NCI-H345 treated with DMSO at 0.1 percent for 48 hours (cell line): ENCODE data around the gene WNT11.
"Not testable (repeated sequence)": the region's sequence is repeated elsewhere in the genome, so short reads cannot be mapped to it uniquely, and the experiment has no call there.

Source experiments
- DNase-seq: peaks from one replicate; lab custom pipeline; 2025; ENCODE audit not compliant: unreplicated experiment; lab: John Stamatoyannopoulos, UW

Gene WNT11

DNA sequence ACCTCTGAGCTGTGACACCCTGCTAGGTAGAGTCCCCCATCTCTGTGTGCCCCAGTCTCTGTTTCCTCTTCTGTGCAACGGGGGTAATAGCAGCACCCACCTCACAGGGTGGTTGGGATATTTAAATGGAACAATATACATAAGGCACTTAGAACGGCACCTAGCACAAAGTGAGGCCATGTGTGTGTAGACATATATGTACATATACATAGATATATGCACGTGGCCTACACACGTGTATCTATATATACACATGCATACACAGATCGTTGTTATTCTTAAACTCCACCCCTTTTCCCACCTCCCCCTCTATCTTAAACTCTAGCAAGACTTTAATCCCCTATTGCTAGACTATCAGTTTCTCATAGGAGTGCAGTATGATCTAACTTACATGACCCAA is 2.4 kb downstream of the WNT11 start:
- no peak for DNase-seq

DNA sequence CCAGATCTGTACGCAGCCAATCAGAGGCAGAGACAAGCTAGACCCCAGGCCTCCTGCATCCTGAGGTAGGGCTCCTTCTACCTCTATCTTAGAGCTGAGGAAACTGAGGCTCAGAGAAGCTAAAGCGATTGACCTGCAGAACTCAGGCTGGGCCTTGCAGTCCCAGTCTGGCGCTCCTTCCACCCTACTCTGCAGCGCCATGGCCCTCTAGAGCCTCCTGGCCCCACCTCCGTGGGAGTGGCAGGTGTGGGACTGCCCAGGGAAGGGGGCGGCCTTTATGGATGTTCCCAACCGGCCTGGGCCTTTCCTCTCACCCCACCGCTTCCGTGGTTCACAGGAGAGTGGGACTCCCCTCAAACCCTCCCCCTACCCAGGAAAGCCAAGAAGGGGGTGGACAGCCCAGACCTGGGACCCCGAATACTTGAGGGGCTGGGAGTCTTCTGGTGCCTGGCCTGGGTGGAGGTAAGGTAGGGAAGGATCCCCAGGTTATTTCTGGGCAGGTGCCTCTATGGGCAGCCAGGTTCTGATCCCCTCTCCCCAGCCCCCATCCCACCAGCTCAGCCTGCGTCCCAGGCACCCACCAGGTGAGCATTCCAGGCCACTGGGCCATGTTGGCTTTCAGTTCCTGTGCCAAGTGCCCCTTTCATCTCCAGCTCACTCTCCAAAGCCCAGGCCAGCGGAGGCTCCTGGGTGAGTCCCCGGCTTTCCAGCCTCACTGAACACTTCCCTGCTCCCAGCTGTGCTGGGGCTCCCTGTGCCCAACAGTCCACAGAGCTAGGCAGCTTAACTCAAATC is 3.0 kb downstream of the WNT11 start:
- DNase-seq = no peak

DNA sequence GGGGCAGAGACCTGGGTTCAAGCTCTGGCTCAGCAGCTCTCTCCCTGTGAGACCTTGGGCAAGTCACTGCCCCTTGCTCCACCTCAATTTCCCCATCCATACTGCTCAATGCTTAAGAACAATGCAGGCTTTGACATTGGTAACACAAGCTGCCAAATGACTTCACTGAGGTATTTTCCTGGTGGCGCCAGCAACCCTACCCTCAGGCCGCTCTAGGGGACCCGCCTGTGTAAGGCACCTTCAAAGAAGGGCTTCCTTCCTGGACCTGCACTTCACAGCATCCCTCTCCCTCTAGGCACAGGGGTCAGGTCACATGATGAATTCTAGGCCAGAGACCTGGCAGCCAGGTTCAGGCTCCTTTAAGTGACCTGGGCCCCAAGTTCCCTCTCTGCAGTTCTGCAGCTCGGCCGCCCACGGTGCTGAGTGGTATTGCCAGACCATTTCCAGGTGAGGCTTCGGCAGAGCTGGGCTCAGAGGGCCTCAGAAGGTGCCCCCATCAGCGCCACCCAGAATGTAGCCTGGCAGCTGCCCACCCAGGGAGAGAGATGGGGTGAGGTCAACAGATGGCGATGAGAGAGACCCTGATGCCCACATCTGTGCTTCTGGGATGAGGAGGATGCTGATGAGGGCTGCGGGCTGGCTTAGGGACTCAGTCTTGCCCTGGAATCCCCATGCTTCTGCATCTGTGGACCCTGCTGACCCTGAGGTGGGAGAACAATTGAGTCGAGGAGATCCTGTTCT is 4.5 kb downstream of the WNT11 start:
- DNase-seq = no peak

- no peak for DNase-seq
These were observed 5.2 kb downstream of the WNT11 start for GRCh38 chr11:76201056-76201455.

DNA sequence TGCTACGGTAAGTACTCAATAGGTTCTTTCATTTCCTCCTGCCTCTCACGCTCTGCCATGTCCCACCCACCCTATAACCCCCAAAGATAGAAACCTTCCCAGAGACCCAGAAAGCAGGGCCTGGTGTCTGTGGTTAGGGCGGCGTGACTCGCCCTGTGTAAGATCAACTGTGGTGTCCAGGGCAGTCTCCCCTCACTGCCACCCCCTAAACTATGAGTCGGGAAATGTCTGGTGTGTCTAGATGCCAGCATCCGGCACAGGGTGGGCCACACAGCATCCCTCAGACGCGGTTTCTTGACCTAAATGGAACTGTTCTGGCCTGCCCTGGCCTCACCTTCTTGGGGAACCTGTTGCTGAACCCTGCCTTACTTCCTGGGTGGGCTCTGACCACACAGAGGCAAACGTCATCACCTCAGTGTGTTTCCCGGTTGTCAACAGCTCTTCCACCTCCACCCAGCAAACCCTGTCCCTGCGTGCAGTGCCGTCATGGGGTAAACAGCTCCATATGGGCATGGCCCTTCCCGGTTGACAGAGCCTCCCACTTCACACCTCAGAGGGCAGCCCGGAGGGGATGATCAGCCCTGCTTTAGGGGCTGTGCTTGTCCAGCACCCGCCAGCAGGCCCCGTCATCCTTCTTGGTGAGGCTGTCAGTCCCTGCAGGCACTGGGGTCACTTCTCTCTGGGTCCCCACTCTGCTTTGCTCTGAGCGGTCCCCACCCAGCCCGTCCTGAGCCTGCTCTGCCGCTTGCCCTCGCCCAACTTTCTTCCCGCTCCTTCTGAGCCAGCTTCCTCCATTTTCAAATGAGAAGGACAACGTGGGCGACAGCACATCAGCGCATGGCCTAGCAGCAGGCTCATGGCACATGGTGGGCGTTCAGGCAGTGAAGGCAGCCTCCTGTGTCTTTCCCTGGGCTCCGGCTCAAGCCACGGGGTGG is 6.0 kb downstream of the WNT11 start:
- DNase-seq = no peak

GRCh38 chr11:76198691-76199090 is 7.6 kb downstream of the WNT11 start:
- not testable (repeated sequence) for DNase-seq

DNA sequence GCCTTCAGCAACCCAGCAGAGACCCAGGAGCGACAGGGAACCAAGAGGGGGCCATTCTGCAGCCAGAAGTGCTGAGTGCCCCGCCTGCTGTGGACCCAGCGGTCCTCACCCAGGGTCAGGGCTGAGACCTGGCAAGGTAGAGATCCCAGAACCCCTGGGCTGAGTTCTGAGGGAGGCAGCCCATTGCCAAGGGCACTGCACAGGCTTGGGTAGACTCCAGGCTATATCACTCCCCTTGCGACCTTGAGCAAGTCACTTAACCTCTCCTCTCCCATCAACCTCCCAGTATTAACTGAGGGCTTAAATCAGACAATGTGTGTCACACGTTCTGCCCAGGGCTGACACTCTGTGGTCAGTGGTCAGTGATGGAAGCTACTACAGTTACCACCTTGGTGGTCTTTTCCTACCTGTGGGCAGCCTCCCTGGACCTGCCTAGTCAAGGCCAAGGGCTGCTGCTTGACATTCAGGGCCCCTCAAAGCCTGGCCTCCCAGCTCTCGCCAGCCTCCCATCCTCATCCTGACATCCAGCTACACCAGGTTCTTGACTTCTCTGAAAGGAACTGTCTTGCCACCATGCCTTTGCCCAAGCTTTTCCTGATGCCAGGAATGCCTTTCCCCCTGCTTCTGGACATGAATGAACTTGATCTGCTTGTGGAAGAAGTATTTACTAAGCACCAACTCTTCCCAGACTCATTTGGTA is 8.2 kb downstream of the WNT11 start:
- DNase-seq = no peak

GRCh38 chr11:76197332-76197731 is 9.0 kb downstream of the WNT11 start:
- DNase-seq = no peak

- no peak for DNase-seq
These were observed 9.5 kb downstream of the WNT11 start for GRCh38 chr11:76196849-76197248.

GRCh38 chr11:76194872-76195668 is 11.2 kb downstream of the WNT11 start:
- DNase-seq = no peak

GRCh38 chr11:76193219-76193618 is 13.1 kb downstream of the WNT11 start:
- DNase-seq = no peak

DNA sequence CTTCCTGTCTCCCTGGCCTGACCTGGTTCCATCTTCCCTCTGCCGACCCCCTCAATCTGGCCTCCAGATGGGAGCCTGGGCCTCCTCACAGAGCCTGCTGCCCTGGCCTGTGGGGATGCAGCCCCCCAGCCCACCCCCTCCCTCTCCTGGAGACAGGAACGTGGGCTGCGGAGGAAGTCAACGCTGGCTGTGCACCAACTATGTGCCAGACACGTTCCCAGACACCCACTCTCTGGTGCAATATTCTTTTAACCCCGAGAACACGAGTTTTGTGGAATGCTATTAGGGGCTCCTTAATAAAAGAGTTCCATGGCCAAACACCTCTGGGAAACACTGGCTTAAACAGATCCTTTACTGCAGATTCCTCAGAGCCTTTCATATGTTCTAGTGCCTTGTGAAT is 15.9 kb downstream of the WNT11 start:
- DNase-seq = no peak

- no peak for DNase-seq
These were observed 16.6 kb downstream of the WNT11 start for GRCh38 chr11:76189682-76190081.

- DNase-seq = no peak
These were observed 17.4 kb downstream of the WNT11 start for GRCh38 chr11:76188873-76189272.

- no peak for DNase-seq
These were observed 19.5 kb downstream of the WNT11 start for GRCh38 chr11:76186776-76187279.

GRCh38 chr11:76185931-76186401 is 20.3 kb downstream of the WNT11 start:
- DNase-seq = no peak

GRCh38 chr11:76185511-76185910 is 20.8 kb downstream of the WNT11 start:
- no peak for DNase-seq

DNA sequence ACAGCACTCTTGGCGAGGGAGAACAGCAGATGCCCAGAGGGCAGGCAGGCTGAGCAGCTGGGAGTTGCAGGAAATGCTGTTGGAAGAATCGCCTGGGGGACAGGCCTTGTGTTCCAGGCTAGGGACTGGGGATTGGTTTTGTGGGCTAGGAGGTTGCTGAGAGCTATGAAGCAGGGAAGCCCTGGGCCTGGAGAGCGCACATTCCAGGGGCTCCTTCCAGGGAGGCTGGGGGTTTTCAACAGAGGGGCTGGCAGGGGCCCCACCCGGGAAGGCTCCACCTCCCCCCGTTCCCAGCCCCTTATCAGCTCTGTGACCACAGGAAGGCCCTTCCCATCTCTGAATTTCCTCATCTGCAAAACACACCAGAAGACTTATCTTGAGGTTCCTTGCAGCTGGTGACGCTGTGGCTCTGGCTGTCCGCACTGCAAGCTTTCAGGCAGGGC is 21.7 kb downstream of the WNT11 start:
- no peak for DNase-seq

DNA sequence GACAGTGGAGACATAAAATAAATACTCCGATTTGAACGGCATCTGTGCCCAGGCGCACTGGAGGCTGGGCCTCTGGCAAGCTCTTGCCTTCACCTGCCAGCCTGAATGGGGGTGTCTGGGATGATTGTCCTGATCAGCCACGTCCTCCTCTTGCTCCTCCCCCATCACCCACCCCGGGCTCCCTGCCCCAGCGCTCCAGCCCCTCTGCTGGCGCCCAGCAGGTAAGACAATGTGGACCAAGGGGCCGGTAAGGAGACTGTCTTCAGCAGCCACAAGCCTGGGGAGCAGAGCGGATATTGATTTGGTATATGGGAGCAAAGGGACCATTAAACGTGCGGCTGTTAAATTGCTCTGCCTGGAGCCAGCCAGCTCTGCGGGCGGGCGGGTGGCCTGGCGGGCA is 24.9 kb downstream of the WNT11 start:
- DNase-seq = no peak

DNA sequence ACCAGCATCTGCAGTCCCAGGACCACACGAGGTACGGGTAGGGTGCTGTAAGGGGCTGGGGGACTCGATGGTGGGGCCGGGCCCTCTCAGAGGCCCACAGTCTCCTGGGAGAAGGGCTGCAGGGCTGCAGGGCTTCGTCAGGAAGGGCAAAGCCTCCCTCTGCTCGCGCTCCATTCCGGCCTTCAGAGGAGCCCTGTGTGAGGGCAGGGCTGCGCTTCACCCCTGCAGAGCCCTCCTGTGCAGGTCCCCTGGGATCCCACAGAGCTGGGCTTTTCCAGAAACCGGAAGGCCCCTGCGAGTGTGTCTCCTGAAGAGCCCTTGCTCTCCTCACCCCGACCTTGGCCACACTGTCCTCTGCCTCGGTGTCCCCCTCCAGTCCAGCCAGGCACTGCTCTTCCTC is 27.2 kb downstream of the WNT11 start:
- DNase-seq = no peak
